GM23248 (cell line): ENCODE data around the gene MRTFA.

Source experiments
- EZH2 ChIP-seq: fragments of 200-600 bp; sonication (generic); IDR thresholded peaks from 2 replicates; pipeline ENCODE4 v1.6.1; 2018; ENCODE audit warnings: antibody characterized with exemption, mild to moderate bottlenecking; ENCODE audit not compliant: insufficient read depth, poor library complexity, severe bottlenecking
- EZH2phosphoT487 ChIP-seq: fragments of 200-600 bp; sonication (generic); IDR thresholded peaks from 2 replicates; pipeline ENCODE4 v1.6.1; 2018; ENCODE audit warnings: antibody characterized with exemption, moderate library complexity, mild to moderate bottlenecking, low read depth; ENCODE audit not compliant: insufficient read depth

GRCh38 chr22:40517631-40518030 lies 118.9 kb downstream of the MRTFA start:
- TF ChIP-seq EZH2 (no peak), EZH2phosphoT487 (no peak)
